MM.1S (cell line): Measurements from ENCODE around the gene IGHMBP2.

Experiments used
- EZH2 ChIP-seq: fragments of 300-600 bp; sonication (generic); optimal IDR thresholded peaks from 2 replicates; pipeline ENCODE3; 2017; ENCODE audit warnings: low read depth, mild to moderate bottlenecking, antibody characterized with exemption, low read length, mixed read lengths
- EZH2phosphoT487 ChIP-seq: fragments of 300-600 bp; sonication (generic); IDR thresholded peaks from 2 replicates; pipeline ENCODE4 v1.6.1; 2018; ENCODE audit warnings: antibody characterized with exemption, low read length
- TF ChIP-seq, protein P1 (sequence below): fragments of 300-600 bp; sonication (generic); IDR thresholded peaks from 2 replicates; pipeline ENCODE4 v1.5.1; 2016; ENCODE audit warnings: antibody characterized with exemption, low read length, mixed read lengths

DNA sequence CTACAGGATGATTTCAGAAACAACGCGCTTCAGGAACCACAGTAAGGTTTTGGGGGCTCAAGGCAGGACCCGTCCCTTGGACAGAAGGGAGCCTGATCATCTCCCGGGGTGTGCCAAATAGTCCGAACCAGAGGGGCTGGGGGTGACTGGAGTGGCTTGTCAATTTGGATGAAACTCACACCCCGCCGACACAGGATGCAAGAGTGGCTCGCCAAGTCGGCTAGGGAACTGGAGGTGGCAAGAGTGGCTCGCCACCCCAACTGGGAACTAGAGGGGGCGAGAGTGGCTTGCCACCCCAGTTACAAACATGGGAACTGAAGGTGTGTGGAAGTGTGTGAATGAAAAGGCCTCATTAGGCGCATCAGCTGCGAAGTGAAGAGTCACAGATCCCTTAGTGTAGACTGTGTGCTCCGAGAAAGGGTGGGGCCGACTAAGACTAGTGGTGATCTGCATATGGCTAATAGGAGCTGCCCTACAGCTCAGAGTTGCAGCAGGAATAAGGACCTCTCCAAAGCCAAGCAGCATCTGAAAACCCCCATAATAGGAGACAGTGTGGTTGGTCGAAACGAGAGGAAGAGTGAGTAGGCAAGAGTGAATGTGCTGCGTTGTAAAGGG lies 35.4 kb upstream of the IGHMBP2 start:
- TF ChIP-seq, protein P1, sequence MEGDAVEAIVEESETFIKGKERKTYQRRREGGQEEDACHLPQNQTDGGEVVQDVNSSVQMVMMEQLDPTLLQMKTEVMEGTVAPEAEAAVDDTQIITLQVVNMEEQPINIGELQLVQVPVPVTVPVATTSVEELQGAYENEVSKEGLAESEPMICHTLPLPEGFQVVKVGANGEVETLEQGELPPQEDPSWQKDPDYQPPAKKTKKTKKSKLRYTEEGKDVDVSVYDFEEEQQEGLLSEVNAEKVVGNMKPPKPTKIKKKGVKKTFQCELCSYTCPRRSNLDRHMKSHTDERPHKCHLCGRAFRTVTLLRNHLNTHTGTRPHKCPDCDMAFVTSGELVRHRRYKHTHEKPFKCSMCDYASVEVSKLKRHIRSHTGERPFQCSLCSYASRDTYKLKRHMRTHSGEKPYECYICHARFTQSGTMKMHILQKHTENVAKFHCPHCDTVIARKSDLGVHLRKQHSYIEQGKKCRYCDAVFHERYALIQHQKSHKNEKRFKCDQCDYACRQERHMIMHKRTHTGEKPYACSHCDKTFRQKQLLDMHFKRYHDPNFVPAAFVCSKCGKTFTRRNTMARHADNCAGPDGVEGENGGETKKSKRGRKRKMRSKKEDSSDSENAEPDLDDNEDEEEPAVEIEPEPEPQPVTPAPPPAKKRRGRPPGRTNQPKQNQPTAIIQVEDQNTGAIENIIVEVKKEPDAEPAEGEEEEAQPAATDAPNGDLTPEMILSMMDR: no peak
- TF ChIP-seq EZH2 (no peak), EZH2phosphoT487 (no peak)
